Activated CD4-positive, alpha-beta T cell treated with anti-CD3 and anti-CD28 coated beads, Interleukin-2, amount 50 U/mL, for 16 hours (primary cell): ENCODE results near the gene IGF2BP3.
A peak's percentile ranks its signal among the peaks of the same experiment; 100 is the strongest.
"Not testable (repeated sequence)": the region's sequence is repeated elsewhere in the genome, so short reads cannot be mapped to it uniquely, and the experiment has no call there.

Experiments
- DNase-seq: peaks from one replicate; pipeline ENCODE4 v3.0.0-alpha.2; 2020

IGF2BP3 gene

DNA sequence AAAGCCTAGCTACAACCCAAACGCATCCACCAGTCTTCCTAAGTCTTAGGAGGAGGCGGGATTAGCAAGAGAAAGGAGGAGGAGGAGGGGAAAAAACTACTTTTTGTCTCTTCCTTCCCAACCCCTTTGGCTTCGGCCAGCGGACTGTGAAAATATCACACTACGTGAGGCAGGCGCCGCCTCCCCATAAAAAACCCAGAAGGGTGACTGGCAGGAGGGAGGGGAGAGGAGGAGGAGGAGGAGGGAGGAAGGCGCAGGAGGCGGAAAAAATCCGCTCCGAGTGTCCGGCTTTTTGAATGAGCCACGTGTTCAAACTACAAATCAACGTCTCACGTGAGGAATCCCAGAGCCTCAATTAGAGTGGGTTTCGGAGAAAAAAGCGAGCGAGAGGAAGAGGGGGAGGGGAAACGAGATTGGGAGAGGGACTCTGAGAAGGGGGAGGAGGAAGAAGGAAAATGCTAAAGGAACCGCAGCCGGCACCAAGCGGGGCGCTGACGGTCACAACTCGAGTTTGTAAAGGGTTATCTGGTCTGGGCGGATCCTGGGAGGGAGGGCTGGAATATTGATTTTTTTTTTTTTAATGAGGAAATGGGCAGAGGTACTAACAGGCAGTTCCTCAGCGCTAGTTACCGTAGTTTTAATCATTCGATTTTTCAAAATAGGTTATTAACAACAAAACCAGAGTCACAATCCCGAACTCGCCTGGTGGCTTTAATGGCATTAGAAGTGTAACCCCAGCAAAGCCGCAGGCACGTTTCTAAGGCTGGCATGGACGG, at the start of gene IGF2BP3:
Gene IGF2BP3 (minus strand): TSS at position 162 of the 776 bp plus-strand sequence. CDS start 381 bp downstream, outside the sequence.
- DNase-seq: peak; percentile 75

DNA sequence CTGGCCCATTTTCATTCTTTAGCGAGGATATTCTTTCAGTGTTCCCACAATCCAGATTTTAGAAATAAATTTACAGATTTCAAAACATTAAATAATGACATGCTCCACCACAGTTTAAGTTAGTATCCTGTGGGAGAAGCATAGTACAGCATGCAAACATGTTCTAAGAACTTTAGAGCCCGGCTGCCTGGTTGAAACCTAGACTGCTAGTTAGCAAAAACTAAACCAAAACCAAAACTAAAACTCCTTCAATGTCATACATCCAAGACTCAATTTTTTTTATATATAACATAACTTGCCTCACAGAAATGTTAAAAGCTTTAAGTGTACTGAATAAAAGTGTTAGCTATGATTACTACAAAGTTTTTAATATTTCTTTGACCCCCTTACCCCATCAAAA, 44.5 kb upstream of the IGF2BP3 start:
- peak; percentile 31 for DNase-seq

DNA sequence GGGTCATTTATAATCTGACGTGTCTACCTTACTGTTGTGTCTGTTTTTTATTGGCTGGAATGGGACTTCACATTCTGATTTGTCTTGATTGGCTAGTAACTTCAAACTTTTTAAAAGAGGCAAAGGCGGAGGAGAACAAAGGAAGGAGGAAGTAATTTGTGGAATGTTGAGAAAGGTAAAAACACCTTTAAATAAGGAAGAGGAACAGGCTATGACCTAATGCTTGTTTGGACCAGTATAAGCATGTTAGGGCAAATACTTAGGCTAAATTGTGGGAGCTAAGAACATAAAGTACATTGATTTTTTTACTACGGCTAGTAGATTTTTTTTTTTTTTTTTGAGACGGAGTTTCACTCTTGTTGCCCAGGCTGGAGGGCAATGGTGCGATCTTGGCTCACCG, 43.5 kb upstream of the IGF2BP3 start:
- not testable (repeated sequence) for DNase-seq

DNA sequence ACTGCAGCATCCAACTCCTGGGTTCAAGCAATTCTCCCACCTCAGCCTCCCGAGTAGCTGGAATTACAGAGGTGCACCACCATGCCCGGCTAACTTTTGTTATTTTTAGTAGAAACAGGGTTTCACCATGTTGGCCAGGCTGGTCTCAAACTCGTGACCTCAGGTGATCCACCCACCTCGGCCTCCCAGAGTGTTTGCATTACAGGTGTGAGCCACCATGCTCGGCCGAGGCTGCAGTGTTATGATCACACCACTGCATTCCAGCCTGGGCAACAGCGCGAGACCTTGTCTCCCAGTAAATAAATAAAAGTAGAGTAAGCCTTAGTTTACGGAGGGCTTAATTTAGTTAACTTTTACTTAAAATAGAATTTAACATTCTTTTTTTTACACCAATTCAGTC, 23.7 kb upstream of the IGF2BP3 start:
- no peak for DNase-seq

DNA sequence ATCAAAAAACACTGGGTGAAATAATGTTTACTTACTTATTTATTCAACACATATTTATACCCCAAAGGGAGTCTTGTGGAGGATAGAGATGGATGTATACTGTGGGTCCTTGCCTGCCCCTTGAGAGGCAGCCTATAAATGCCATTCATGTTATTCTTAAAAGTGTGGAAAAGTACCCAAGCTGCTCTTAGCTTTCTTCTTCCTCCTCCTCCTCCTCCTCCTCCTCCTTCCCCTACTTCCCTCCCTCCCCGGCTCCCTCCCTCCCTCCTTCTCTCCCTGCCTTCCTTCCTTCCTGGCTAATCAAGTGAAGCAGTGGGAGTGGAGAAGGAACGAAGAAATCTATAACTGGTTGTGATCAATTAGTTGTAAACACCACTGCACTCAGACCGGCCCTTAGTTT, 21.2 kb upstream of the IGF2BP3 start:
- DNase-seq: no peak

DNA sequence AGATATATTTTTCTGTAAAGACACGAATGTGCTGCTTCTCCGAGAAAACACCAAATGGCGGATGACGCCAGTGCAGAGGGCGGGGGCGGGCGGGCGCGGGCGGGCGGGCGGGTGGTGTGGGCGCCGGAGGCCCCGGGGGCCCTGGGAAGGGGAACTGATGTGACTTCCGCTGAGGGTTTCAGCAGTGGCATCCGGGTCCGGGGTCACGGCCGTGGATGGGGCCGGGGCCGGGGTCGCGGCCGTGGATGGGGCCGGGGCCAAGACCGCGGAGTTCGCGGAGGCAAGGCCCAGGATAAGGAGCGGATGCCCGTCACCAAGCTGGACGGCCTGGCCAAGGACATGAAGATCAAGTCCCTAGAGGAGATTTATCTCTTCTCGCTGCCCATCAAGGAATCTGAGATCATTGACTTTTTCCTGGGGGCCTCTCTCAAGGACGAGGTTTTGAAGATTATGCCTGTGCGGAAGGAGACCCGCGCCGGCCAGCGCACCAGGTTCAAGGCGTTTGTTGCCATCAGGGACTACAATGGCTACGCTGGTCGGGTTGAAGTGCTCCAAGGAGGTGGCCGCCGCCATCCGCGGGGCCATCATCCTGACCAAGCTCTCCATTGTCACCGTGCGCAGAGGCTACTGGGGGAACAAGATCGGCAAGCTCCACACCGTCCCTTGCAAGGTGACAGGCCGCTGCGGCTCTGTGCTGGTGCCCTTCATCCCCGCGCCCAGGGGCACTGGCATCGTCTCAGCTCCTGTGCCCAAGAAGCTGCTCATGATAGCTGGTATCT, 20.3 kb upstream of the IGF2BP3 start:
- DNase-seq: peak; percentile 58

DNA sequence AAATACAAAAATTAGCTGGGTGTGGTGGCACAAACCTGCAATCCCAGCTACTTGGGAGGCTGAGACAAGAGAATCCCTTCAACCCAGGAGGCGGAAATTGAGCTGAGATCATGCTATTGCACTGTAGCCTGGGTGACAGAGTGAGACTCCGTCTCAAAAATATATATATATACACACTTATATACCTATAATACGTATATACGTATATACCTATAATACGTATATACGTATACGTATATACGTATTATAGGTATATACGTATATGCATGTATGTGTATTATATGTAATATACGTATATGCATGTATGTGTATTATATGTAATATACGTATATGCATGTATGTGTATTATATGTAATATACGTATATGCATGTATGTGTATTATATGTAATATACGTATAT, 18.4 kb upstream of the IGF2BP3 start:
- DNase-seq: not testable (repeated sequence)

DNA sequence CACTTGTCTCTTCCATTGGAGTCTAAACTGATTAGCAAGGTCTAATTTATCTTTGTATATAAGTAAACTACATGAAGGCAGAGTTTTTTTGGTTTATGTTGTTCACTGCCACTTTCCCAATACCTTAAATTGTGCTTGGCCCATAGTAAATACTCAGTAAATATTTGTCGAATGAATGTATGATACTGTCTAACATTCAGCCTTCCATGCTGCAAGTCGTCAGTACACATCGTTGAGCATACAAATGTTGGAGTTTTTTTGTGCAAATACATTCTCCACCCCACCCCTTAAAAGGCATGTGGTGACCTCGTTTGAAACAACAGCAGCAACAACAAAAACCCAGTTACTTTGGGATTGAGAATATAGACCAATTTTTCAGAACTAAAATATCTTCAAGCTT, 17.4 kb upstream of the IGF2BP3 start:
- no peak for DNase-seq

DNA sequence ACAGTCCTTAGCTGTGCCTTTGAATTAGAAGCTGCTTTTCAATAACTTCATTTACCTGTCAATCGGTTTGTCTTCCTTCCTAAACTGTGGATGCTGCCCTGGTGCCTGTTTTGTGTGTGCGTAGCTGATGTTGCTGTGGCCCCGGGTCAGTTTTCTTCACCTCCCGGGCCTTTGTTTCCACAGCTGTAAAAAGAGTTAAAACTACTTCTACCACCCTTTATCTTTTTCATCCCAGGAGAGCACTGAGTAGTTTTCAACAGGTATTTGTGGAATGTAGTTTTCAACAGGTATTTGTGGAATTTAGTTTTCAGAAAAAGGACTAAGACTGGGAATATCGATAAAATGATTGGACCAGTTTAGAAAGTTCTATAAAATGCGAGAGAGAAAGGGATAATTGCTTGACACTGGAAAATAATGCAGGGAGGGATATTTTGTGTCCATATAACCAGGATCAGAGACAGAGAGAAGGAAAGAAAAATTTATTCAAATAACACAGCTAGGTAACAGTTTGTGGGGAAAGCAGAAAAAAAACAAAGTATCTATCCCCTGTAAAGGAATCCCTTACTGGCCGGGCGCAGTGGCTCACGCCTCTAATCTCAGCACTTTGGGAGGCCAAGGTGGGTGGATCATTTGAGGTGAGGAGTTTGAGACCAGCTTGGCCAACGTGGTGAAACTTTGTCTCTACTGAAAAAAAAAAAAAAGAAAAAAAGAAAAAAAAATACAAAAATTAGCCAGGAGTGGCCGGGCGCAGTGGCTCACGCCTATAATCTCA, 15.9 kb upstream of the IGF2BP3 start:
- DNase-seq: no peak

DNA sequence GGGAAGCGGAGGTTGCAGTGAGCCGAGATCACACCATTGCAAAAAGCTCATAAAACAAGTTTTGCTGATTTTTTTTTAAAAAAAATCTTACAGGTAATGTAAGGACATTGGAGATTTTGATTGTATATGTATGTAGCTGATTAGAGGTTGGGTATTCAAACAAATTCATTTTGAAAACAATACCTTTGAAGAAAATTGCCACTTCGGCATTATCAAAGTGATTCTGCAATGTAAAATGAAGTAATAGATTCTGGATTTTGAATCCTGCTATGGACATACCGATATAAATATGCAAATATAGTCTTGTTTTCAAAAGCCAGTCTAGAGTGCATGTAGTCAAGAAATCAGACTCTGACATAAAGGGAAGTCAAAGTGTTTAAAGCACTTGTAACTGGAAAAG, 12.4 kb upstream of the IGF2BP3 start:
- no peak for DNase-seq

DNA sequence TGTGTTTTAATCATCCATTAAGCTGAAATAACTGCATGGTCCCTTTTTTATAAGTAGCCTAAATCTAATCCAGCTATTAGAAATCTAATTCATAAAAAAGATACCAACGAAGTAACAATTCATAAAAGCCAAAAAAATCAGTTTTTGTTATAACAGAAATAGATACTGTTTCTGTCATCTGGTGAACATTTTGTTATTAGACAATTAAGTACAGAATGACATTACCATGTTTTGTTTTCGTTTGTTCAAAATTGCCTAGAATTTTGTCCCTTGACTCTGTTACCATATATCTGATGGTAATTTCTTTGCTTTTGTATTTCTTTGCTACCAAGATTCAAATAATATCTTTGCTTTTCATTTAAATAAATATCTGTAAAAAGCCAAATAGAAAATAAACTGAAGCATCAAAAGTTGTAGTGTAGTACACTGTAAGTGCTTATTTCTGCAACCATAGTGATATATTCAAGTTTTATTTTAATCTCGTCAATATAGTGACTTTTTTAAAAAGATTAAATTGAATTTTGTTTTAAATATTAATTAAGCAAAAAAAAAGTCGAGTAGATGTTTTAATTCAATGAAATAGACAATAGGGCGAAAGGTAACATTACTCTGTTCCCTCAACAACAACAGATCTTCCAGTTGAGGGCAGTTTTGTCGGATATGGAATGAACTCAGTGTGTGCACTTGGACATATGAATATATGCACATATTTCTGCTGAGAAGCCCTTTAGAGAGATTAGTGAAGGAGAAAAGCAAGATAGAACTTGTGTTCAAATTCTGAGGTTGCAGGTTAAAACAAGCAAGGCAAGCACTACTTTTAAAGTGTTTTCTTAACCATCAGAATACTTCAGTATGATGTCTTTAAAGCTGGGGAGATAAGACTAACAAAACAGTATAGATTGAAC, 7.9 kb upstream of the IGF2BP3 start:
- no peak for DNase-seq

DNA sequence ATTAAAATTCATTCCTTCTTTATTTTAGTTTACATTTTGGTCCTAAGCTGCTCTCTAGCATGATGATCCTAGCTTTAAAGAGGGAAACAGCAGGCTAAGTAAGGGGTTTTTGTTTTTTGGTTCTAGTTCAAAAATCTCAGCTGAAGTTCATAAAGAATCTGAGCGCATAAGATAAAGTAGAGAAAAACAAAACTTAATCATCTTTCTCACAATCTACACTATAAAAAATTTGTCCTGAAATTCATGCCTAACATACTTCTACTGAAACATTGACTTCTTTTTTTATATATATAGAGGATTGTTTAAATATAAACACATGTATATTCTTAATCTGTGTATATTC, 6.8 kb upstream of the IGF2BP3 start:
- DNase-seq: no peak

DNA sequence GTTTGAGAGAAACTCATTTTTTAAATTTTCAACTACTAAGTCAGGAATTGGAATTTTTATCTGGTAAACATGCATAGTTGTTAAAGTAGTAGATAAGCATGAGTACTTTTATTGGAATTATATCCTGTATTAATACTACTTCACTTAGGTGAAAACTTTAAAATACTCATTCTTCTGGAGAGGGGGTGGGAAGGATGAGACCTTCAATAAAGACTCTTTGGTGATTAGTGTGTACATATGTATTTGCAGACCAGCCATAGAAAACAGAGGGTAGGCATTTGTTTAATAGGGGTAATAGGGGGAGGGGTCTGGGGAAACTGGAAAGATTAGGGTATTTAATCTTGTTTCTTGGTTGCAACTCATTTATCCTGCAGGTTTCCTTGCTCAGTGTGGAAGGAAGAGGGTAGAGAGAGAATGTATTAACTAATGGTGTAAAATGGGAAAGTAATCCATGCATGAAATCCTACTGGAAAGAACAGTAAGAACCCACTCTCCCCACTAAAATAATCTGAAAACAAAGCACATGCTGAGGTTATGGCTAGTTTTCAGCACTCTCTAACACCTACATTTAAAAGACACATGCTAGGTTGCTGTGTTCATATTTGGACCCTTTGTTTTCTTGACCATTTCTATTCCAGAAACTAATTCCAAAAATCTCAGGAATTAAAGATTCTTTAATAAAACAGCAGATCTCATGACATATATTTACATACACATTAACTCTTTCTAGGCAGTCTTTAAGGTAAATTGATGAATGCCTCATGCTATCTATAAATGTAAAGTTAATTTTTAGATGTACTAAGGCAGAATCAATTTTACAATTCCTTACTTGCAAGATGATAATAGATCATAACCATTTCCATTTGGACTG, 6.2 kb upstream of the IGF2BP3 start:
- no peak for DNase-seq

DNA sequence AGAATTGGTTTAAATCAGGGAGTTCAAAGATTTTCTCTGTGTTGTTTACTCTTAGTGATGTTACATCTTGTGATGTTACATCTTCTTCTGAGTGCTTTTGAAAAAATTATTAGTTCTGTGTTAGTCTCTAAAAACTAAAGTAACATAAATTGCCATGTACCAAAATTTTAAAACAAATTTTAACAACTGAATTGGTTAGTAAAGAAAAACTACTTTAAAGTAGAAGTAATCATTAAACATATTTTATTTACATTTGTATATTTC, 5.2 kb upstream of the IGF2BP3 start:
- DNase-seq: no peak

DNA sequence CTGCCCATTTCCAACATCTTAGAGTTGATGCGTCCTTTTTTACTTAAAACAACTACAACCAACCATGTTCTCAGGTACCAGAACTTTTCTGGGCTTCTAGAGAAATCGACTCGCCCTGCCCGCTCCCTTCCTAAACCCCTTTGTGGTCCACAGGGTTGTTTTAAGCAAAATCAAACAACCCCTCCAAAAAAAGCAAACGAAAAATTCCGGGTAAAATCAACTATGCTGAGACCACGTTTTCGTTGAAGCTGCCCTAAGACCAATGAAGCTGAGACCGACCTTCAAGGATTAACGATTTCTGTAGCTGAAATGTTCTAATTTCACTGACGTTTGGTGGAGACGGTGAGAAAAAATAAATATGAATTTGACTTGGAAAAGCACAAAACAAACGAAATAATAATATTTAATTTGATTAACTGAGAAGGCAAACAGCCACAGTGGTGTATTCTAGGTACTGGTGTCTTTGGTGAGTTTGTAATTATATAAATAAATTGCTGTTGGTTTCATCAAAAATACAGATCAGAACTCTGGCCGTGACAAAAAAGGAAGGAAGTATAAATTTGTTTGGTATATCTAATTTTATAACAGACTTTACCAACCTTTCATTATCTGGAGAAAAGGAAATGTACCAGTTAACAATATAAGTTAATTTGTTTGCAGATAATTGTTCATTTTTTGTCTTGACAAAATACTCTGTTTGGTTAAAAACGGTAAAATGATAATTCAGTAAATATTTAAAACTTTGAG, 4.7 kb upstream of the IGF2BP3 start:
- no peak for DNase-seq

DNA sequence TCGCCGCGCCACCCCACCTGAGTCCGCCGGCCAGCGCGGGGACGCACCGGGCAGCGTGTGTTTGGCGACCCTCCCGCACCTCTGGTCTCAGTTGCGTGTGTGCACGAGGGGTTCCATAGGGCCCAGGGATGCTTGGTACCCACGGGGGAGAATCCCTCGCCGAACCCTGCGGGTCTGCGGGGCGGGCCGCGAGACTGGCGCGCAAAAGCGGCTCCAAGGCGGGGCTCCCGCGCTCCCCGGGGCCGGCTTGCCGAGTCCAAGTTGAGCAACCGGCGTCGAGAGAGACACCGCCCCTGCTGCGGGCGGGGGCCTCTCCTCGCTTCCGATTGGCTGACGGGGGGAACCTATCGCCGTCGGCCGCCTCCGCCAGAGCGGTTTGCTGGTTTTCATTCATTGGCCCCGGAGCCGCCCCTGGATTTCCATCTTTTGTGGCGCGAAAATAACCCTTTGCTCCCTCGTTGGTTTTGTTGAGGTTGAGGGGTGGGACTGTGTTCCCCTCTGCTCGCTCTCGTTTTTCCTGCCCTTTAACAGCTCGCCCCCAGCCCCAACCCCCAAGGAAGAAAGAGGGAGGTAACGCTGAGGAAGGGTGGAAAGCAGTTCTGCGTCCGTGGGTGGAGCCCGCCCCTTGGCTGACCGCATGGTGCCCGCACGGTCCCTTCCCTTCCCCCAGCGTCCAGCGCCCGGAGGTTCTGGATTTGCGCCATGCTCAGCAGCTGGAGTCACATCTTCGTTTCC, 4.0 kb upstream of the IGF2BP3 start:
- peak; percentile 95 for DNase-seq

DNA sequence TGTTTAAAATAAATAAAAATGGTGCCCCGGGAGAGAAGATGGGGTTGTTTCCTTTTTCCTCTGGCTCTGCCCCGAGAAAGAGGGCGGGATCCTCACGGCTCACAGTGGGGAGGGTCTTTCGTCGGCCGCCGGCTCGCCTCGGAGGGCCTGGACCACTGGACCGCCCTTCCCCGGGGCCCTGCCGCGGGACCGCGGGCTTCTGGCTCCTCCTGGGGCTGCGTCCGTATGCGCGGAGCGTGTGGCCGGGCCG, 3.5 kb upstream of the IGF2BP3 start:
- DNase-seq: no peak

DNA sequence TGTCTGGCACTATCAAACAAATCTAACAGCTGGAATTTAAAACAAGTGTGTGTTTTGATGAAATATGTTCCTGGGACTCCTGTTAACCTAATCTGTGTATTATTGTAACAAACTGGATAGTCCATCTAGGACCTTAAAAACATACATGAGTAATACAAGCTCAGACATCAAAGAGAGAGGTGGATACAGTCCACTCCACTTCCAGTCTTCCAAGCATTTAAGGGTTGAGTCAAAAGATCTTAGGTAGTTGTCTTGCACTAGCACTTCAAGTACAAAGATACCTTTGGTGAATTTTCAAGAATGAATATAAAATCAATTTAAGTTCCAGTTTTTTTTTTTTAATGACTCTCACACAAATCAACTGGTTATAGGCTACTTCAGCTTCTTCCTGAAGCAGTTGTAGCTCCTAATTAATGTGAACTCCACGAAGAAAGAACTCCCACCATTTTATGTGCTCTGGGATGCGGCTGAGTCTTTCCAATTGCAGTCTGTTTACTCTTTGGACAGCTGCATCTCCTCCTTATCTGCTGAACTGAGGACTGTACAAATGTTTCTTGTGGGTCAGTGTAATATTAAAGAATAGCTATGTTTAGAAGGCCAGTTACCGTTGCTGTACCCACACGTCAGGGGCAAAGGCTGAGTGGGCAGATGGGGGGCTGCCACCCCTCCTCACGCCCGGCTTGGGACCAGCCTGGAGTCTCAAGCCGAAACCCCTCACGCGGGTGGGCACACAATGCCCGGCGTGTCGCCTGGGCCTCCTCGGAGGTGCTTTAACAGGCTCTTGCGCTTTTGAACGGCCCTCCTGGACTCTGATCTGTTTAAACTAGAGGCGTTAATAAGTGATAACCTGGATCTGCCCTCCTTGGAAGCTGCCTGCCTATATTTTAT, 2.9 kb upstream of the IGF2BP3 start:
- DNase-seq: no peak

DNA sequence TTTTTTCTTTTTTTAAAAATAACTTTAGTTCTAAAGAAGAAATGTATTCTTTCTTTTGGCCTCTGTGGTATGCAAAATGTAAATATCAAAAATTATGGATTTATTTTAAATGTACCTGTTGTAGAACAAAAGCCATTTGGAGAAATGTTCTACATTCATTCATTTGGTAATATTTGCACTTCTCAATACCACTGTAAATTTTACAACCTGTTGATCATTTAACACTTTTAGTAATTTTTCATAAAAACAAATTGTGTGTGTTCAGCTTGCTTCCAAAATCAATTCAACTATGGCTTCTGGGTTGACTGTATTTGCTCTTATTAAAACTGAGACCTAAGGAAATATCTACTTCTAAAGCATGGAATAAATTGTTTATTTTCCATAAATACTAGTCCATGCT, 2.3 kb upstream of the IGF2BP3 start:
- DNase-seq: no peak

DNA sequence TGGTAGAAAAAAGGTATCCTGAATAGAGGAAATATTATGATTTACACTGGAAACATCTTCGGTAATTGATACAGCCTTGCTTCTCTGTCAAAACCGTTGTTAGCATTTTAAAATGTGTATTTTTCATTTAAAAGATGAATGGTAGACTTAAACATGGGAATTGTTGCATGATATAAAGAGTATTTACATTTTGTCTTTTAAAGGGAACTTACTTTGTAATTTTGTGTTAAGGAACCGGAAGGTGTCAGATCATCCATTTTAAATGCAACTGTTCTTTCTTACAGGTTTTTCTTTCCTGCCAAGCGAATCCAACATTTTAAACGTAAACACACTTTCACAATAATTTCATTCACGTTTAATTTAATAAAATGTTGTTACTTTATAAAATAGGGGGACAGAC, 1.8 kb upstream of the IGF2BP3 start:
- no peak for DNase-seq
